ENCODE measurements around the gene MYO1D. TPM values are rescaled to one million over a fixed set of nuclear protein-coding genes. Genes with fewer than 3 reads are reported as not detected.

MYO1D gene
- total RNA-seq, 1 experiment from 2014 or later: 40.8 TPM

DNA sequence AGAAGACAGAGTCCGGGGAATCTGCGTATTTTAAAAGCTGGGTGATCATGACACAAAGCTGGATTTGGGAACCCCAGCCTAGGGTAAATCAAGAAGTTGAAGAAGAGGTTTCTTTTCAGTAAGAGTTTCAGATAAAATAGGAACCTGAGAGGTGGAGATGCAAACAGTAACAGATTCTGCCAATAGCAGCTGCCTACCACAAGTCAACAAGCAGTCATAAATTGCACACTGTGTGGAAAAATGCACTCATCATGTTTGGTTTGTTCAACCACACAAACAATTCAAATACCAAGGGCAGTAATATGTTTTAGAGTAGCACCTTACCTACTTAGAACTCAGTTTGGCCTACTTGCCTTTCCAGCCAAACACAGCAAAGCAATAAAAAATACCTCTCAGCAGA lies 14.0 kb downstream of the MYO1D start:
- intact Hi-C loops (cut with micrococcal nuclease; ENCODE audit: unreplicated experiment): no loop called here
- no peaks in the 10 kb centered on the region for H3K9me3 ChIP-seq (ENCODE audit: insufficient read depth, low read depth)
- H3K79me2 ChIP-seq (ENCODE audit: low read depth): no peaks in the 10 kb centered on the region
- H3K4me1 ChIP-seq (replicated peaks; ENCODE audit: insufficient read depth): no peaks in the 10 kb centered on the region
- no peak overlapping the region for H3K4me2 ChIP-seq
- ChIA-PET POLR2A (ENCODE audit: unreplicated experiment) (no interaction called here), CTCF (no interaction called here)
- H3K4me3 ChIP-seq: no peak overlapping the region
- H3F3A ChIP-seq (ENCODE audit: insufficient read depth, low read depth): no peaks in the 10 kb centered on the region
- H4K20me1 ChIP-seq (ENCODE audit: insufficient read depth): no peaks in the 10 kb centered on the region
- H3K9me2 ChIP-seq (ENCODE audit: insufficient read depth): no peaks in the 10 kb centered on the region
- no peak for DNase-seq
- TF ChIP-seq EZH2 (IDR thresholded peaks at IDR 0.05; ENCODE audit: low read depth): no peak
- no peak for TF ChIP-seq CTCF (conservative IDR thresholded peaks at IDR 0.05)
- BruUV-seq (replicated peaks): no TSS peak
- no peaks in the 10 kb centered on the region for H3K36me3 ChIP-seq (ENCODE audit: low read depth)
- no peaks in the 10 kb centered on the region for H3K27me3 ChIP-seq (ENCODE audit: insufficient read depth, low read depth)
- H3K27ac ChIP-seq: no peak overlapping the region
- H2AFZ ChIP-seq: no peak overlapping the region

GRCh38 chr17:32861981-32862380 lies 14.9 kb downstream of the MYO1D start:
- intact Hi-C loops (cut with micrococcal nuclease; ENCODE audit: unreplicated experiment): no loop called here
- Histone ChIP-seq H3K4me2 (no peak overlapping the region), H3K9me2 (ENCODE audit: insufficient read depth) (no peaks in the 10 kb centered on the region), H3K36me3 (ENCODE audit: low read depth) (no peaks in the 10 kb centered on the region), H2AFZ (no peak overlapping the region), H4K20me1 (ENCODE audit: insufficient read depth) (no peaks in the 10 kb centered on the region), H3K27me3 (ENCODE audit: insufficient read depth, low read depth) (no peaks in the 10 kb centered on the region), H3F3A (ENCODE audit: insufficient read depth, low read depth) (no peaks in the 10 kb centered on the region), H3K79me2 (ENCODE audit: low read depth) (no peaks in the 10 kb centered on the region), H3K9me3 (ENCODE audit: insufficient read depth, low read depth) (no peaks in the 10 kb centered on the region), H3K27ac (no peak overlapping the region), H3K4me3 (no peak overlapping the region), H3K4me1 (replicated peaks; ENCODE audit: insufficient read depth) (no peaks in the 10 kb centered on the region)
- no TSS peak for BruUV-seq (replicated peaks)
- CTCF ChIA-PET: no interaction called here
- POLR2A ChIA-PET (ENCODE audit: unreplicated experiment): no interaction called here
- no peak for DNase-seq
- TF ChIP-seq EZH2 (IDR thresholded peaks at IDR 0.05; ENCODE audit: low read depth) (no peak), CTCF (conservative IDR thresholded peaks at IDR 0.05) (no peak)

- intact Hi-C loops (cut with micrococcal nuclease; ENCODE audit: unreplicated experiment): no loop called here
- H3K4me1 ChIP-seq (replicated peaks; ENCODE audit: insufficient read depth): no peaks in the 10 kb centered on the region
Observed at GRCh38 chr17:32859857-32860525, 16.9 kb downstream of the MYO1D start.

More at GRCh38 chr17:32859857-32860525, 16.9 kb downstream of the MYO1D start:
- Histone ChIP-seq H3K27me3 (ENCODE audit: insufficient read depth, low read depth) (no peaks in the 10 kb centered on the region), H3K4me2 (no peak overlapping the region), H3K9me2 (ENCODE audit: insufficient read depth) (no peaks in the 10 kb centered on the region), H3K79me2 (ENCODE audit: low read depth) (no peaks in the 10 kb centered on the region), H3K27ac (no peak overlapping the region), H3K36me3 (ENCODE audit: low read depth) (no peaks in the 10 kb centered on the region), H3K4me3 (no peak overlapping the region), H2AFZ (no peak overlapping the region), H3F3A (ENCODE audit: insufficient read depth, low read depth) (no peaks in the 10 kb centered on the region), H4K20me1 (ENCODE audit: insufficient read depth) (no peaks in the 10 kb centered on the region), H3K9me3 (ENCODE audit: insufficient read depth, low read depth) (no peaks in the 10 kb centered on the region)
- ChIA-PET CTCF (no interaction called here), POLR2A (ENCODE audit: unreplicated experiment) (no interaction called here)
- DNase-seq: no peak
- no peak for TF ChIP-seq EZH2 (IDR thresholded peaks at IDR 0.05; ENCODE audit: low read depth)
- no peak for TF ChIP-seq CTCF (conservative IDR thresholded peaks at IDR 0.05)
- BruUV-seq (replicated peaks): no TSS peak
